ENCODE results near the gene PTPN21.

Gene PTPN21

GRCh38 chr14:88476825-88477224, 78.0 kb downstream of the PTPN21 start:
- Histone ChIP-seq H3K27ac (ENCODE audit: low read depth, low read length) (no peak overlapping the region), H3K36me3 (ENCODE audit: control insufficient read depth in 1 of 2, insufficient read depth in 2 of 2, low read length in 2 of 2) (peaks cover 4 to 35% of the 10 kb centered on the region in 2 donors)

GRCh38 chr14:88476214-88476774, 78.5 kb downstream of the PTPN21 start:
- Histone ChIP-seq H3K9me3 (ENCODE audit: control insufficient read depth in 1 of 2, low read length in 2 of 2) (no peaks in the 10 kb centered on the region), H3K27me3 (ENCODE audit: control insufficient read depth in 1 of 2, insufficient read depth in 2 of 2, low read length in 2 of 2) (no peaks in the 10 kb centered on the region), H3K9ac (ENCODE audit: low read depth in 1 of 2, low read length in 2 of 2) (no peak overlapping the region), H3K36me3 (ENCODE audit: control insufficient read depth in 1 of 2, insufficient read depth in 2 of 2, low read length in 2 of 2) (peaks cover 4 to 30% of the 10 kb centered on the region in 2 donors), H3K4me1 (ENCODE audit: control insufficient read depth in 1 of 2, insufficient read depth in 2 of 2, low read length in 2 of 2) (no peaks in the 10 kb centered on the region), H3K4me3 (ENCODE audit: low read depth in 1 of 2, low read length in 2 of 2) (no peak overlapping the region), H3K27ac (ENCODE audit: low read depth, low read length) (no peak overlapping the region)

More at GRCh38 chr14:88476825-88477224, 78.0 kb downstream of the PTPN21 start:
- Histone ChIP-seq H3K4me3 (ENCODE audit: low read depth in 1 of 2, low read length in 2 of 2) (no peak overlapping the region), H3K4me1 (ENCODE audit: control insufficient read depth in 1 of 2, insufficient read depth in 2 of 2, low read length in 2 of 2) (no peaks in the 10 kb centered on the region), H3K9ac (ENCODE audit: low read depth in 1 of 2, low read length in 2 of 2) (no peak overlapping the region), H3K9me3 (ENCODE audit: control insufficient read depth in 1 of 2, low read length in 2 of 2) (no peaks in the 10 kb centered on the region), H3K27me3 (ENCODE audit: control insufficient read depth in 1 of 2, insufficient read depth in 2 of 2, low read length in 2 of 2) (no peaks in the 10 kb centered on the region)

- no peaks in the 10 kb centered on the region for H3K27me3 ChIP-seq (ENCODE audit: control insufficient read depth in 1 of 2, insufficient read depth in 2 of 2, low read length in 2 of 2)
- no peaks in the 10 kb centered on the region for H3K4me1 ChIP-seq (ENCODE audit: control insufficient read depth in 1 of 2, insufficient read depth in 2 of 2, low read length in 2 of 2)
- H3K27ac ChIP-seq (ENCODE audit: low read depth, low read length) = no peak overlapping the region
- H3K9me3 ChIP-seq (ENCODE audit: control insufficient read depth in 1 of 2, low read length in 2 of 2) = no peaks in the 10 kb centered on the region
- no peak overlapping the region for H3K4me3 ChIP-seq (ENCODE audit: low read depth in 1 of 2, low read length in 2 of 2)
- peaks cover 0 to 38% of the 10 kb centered on the region in 2 donors for H3K36me3 ChIP-seq (ENCODE audit: control insufficient read depth in 1 of 2, insufficient read depth in 2 of 2, low read length in 2 of 2)
- no peak overlapping the region for H3K9ac ChIP-seq (ENCODE audit: low read depth in 1 of 2, low read length in 2 of 2)
Observed at GRCh38 chr14:88473791-88474190, 81.0 kb downstream of the PTPN21 start.

- Histone ChIP-seq H3K27me3 (ENCODE audit: control insufficient read depth in 1 of 2, insufficient read depth in 2 of 2, low read length in 2 of 2) (no peaks in the 10 kb centered on the region), H3K4me1 (ENCODE audit: control insufficient read depth in 1 of 2, insufficient read depth in 2 of 2, low read length in 2 of 2) (no peaks in the 10 kb centered on the region), H3K9ac (ENCODE audit: low read depth in 1 of 2, low read length in 2 of 2) (no peak overlapping the region), H3K4me3 (ENCODE audit: low read depth in 1 of 2, low read length in 2 of 2) (no peak overlapping the region), H3K36me3 (ENCODE audit: control insufficient read depth in 1 of 2, insufficient read depth in 2 of 2, low read length in 2 of 2) (peaks cover 7 to 47% of the 10 kb centered on the region in 2 donors), H3K9me3 (ENCODE audit: control insufficient read depth in 1 of 2, low read length in 2 of 2) (no peaks in the 10 kb centered on the region), H3K27ac (ENCODE audit: low read depth, low read length) (no peak overlapping the region)
Observed at GRCh38 chr14:88470542-88471440, 84.0 kb downstream of the PTPN21 start.

GRCh38 chr14:88468406-88468805, 86.4 kb downstream of the PTPN21 start:
- H3K27ac ChIP-seq (ENCODE audit: low read depth, low read length) = no peak overlapping the region
- H3K4me3 ChIP-seq (ENCODE audit: low read depth in 1 of 2, low read length in 2 of 2) = no peak overlapping the region
- H3K27me3 ChIP-seq (ENCODE audit: control insufficient read depth in 1 of 2, insufficient read depth in 2 of 2, low read length in 2 of 2) = no peaks in the 10 kb centered on the region
- H3K9me3 ChIP-seq (ENCODE audit: control insufficient read depth in 1 of 2, low read length in 2 of 2) = no peaks in the 10 kb centered on the region
- no peaks in the 10 kb centered on the region for H3K4me1 ChIP-seq (ENCODE audit: control insufficient read depth in 1 of 2, insufficient read depth in 2 of 2, low read length in 2 of 2)
- H3K9ac ChIP-seq (ENCODE audit: low read depth in 1 of 2, low read length in 2 of 2) = no peak overlapping the region
- H3K36me3 ChIP-seq (ENCODE audit: control insufficient read depth in 1 of 2, insufficient read depth in 2 of 2, low read length in 2 of 2) = peaks cover 7 to 47% of the 10 kb centered on the region in 2 donors

GRCh38 chr14:88463318-88463717, 91.5 kb downstream of the PTPN21 start:
- H3K27ac ChIP-seq (ENCODE audit: low read depth, low read length) = no peak overlapping the region
- H3K27me3 ChIP-seq (ENCODE audit: control insufficient read depth in 1 of 2, insufficient read depth in 2 of 2, low read length in 2 of 2) = no peaks in the 10 kb centered on the region
- peaks cover 6 to 16% of the 10 kb centered on the region in 2 donors for H3K36me3 ChIP-seq (ENCODE audit: control insufficient read depth in 1 of 2, insufficient read depth in 2 of 2, low read length in 2 of 2)
- H3K9me3 ChIP-seq (ENCODE audit: control insufficient read depth in 1 of 2, low read length in 2 of 2) = no peaks in the 10 kb centered on the region
- H3K9ac ChIP-seq (ENCODE audit: low read depth in 1 of 2, low read length in 2 of 2) = no peak overlapping the region
- no peaks in the 10 kb centered on the region for H3K4me1 ChIP-seq (ENCODE audit: control insufficient read depth in 1 of 2, insufficient read depth in 2 of 2, low read length in 2 of 2)
- H3K4me3 ChIP-seq (ENCODE audit: low read depth in 1 of 2, low read length in 2 of 2) = no peak overlapping the region

- no peak overlapping the region for H3K27ac ChIP-seq (ENCODE audit: low read depth, low read length)
- no peak overlapping the region for H3K9ac ChIP-seq (ENCODE audit: low read depth in 1 of 2, low read length in 2 of 2)
- H3K27me3 ChIP-seq (ENCODE audit: control insufficient read depth in 1 of 2, insufficient read depth in 2 of 2, low read length in 2 of 2) = no peaks in the 10 kb centered on the region
- H3K4me1 ChIP-seq (ENCODE audit: control insufficient read depth in 1 of 2, insufficient read depth in 2 of 2, low read length in 2 of 2) = no peaks in the 10 kb centered on the region
- peaks cover 0 to 4% of the 10 kb centered on the region in 2 donors for H3K36me3 ChIP-seq (ENCODE audit: control insufficient read depth in 1 of 2, insufficient read depth in 2 of 2, low read length in 2 of 2)
- H3K4me3 ChIP-seq (ENCODE audit: low read depth in 1 of 2, low read length in 2 of 2) = no peak overlapping the region
- H3K9me3 ChIP-seq (ENCODE audit: control insufficient read depth in 1 of 2, low read length in 2 of 2) = no peaks in the 10 kb centered on the region
Observed at GRCh38 chr14:88454886-88455285, 99.9 kb downstream of the PTPN21 start.

- Histone ChIP-seq H3K9me3 (ENCODE audit: control insufficient read depth in 1 of 2, low read length in 2 of 2) (no peaks in the 10 kb centered on the region), H3K9ac (ENCODE audit: low read depth in 1 of 2, low read length in 2 of 2) (no peak overlapping the region), H3K27me3 (ENCODE audit: control insufficient read depth in 1 of 2, insufficient read depth in 2 of 2, low read length in 2 of 2) (no peaks in the 10 kb centered on the region), H3K27ac (ENCODE audit: low read depth, low read length) (no peak overlapping the region), H3K36me3 (ENCODE audit: control insufficient read depth in 1 of 2, insufficient read depth in 2 of 2, low read length in 2 of 2) (peaks cover 0 to 4% of the 10 kb centered on the region in 2 donors), H3K4me3 (ENCODE audit: low read depth in 1 of 2, low read length in 2 of 2) (no peak overlapping the region), H3K4me1 (ENCODE audit: control insufficient read depth in 1 of 2, insufficient read depth in 2 of 2, low read length in 2 of 2) (no peaks in the 10 kb centered on the region)
Observed at GRCh38 chr14:88452231-88452630, 102.6 kb downstream of the PTPN21 start.

GRCh38 chr14:88439088-88439487, 115.7 kb downstream of the PTPN21 start:
- no peak overlapping the region for H3K4me3 ChIP-seq (ENCODE audit: low read depth in 1 of 2, low read length in 2 of 2)
- H3K27me3 ChIP-seq (ENCODE audit: control insufficient read depth in 1 of 2, insufficient read depth in 2 of 2, low read length in 2 of 2) = no peaks in the 10 kb centered on the region
- no peak overlapping the region for H3K9ac ChIP-seq (ENCODE audit: low read depth in 1 of 2, low read length in 2 of 2)
- no peak overlapping the region for H3K27ac ChIP-seq (ENCODE audit: low read depth, low read length)
- H3K4me1 ChIP-seq (ENCODE audit: control insufficient read depth in 1 of 2, insufficient read depth in 2 of 2, low read length in 2 of 2) = no peaks in the 10 kb centered on the region
- no peaks in the 10 kb centered on the region for H3K36me3 ChIP-seq (ENCODE audit: control insufficient read depth in 1 of 2, insufficient read depth in 2 of 2, low read length in 2 of 2)
- no peaks in the 10 kb centered on the region for H3K9me3 ChIP-seq (ENCODE audit: control insufficient read depth in 1 of 2, low read length in 2 of 2)

- H3K27me3 ChIP-seq (ENCODE audit: control insufficient read depth in 1 of 2, insufficient read depth in 2 of 2, low read length in 2 of 2) = no peaks in the 10 kb centered on the region
- no peaks in the 10 kb centered on the region for H3K4me1 ChIP-seq (ENCODE audit: control insufficient read depth in 1 of 2, insufficient read depth in 2 of 2, low read length in 2 of 2)
- no peaks in the 10 kb centered on the region for H3K9me3 ChIP-seq (ENCODE audit: control insufficient read depth in 1 of 2, low read length in 2 of 2)
- no peak overlapping the region for H3K27ac ChIP-seq (ENCODE audit: low read depth, low read length)
- no peaks in the 10 kb centered on the region for H3K36me3 ChIP-seq (ENCODE audit: control insufficient read depth in 1 of 2, insufficient read depth in 2 of 2, low read length in 2 of 2)
- H3K4me3 ChIP-seq (ENCODE audit: low read depth in 1 of 2, low read length in 2 of 2) = no peak overlapping the region
- H3K9ac ChIP-seq (ENCODE audit: low read depth in 1 of 2, low read length in 2 of 2) = no peak overlapping the region
Observed at GRCh38 chr14:88437658-88438057, 117.1 kb downstream of the PTPN21 start.

Data from duodenal mucosa (tissue), 2 donors.